Measurements from ENCODE around the gene SDF2L1. TPM values are rescaled to one million over a fixed set of nuclear protein-coding genes. Genes with fewer than 3 reads are reported as not detected.

The SDF2L1 gene
- total and polyA plus RNA-seq, 2 donors (not counting 3 experiments of a cell fraction or from before 2014, with no cell fraction given), result 66.7 to 79.5 TPM

DNA sequence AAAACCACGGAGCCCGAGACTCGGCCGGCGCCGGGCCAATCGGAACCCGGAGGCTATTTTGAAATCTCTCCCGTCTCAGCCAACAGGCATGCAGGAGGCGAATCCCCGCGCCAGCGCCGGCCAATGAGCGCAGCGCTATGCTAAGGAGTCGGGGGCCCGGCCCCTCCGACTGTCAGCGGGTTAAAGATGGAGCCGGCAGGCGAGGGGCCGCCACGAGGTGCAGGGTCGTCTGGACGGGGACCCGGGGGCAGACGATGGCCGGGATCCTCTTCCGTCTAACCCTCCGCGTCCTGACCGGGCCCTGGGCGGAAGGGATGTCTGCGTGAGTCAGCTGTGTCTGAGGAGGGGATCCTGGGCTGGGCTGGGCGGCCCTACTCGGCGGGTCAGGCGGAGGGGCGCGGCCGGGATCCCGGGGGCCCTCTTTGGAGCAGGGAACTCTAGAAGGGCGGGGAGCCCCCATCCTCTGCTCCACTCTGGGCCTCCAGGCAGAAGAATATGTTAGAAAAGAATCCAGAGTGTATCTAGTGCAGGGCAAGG is 10.0 kb downstream of the SDF2L1 start:
- FAIRE-seq, result peak; percentile 85
- CTCF ChIA-PET, result interaction anchor here (1.3 to 3.2 kb wide), 2 partner anchors 9 to 11 kb away, joined by 4 to 16 read pairs; no protein-coding TSS in a partner anchor
- H3K4me3 ChIP-seq (replicated peaks in 1 of 3; ENCODE audit: insufficient read depth in 1 of 3, low read depth in 1 of 3, low read length in 3 of 3), result peak overlapping the region; percentile 64 to 85 (median 66)

More for the DNA sequence above, 10.0 kb downstream of the SDF2L1 start:
- H4K20me1 ChIP-seq (replicated peaks; ENCODE audit: control insufficient read depth, extremely low read depth, insufficient read depth, low read length), result no peaks in the 10 kb centered on the region
- dilution Hi-C loops (cut with MboI; ENCODE audit: extremely low pct_ligation_motif_present, low sequenced_read_pairs) (no loop called here), intact Hi-C loops (cut with micrococcal nuclease) (loop anchor here (10.0 kb wide), 1 partner anchor 163 kb away; no protein-coding TSS in a partner anchor)
- DNase-seq (ENCODE audit: low read depth, low spot score), result peak; percentile 92
- H2AFZ ChIP-seq (ENCODE audit: low read depth, low read length), result peak overlapping the region; percentile 90
- peaks cover 1 to 5% of the 10 kb centered on the region in 2 experiments for H3K36me3 ChIP-seq (ENCODE audit: control insufficient read depth in 2 of 2, extremely low read depth in 1 of 2, insufficient read depth in 2 of 2, low read length in 2 of 2)
- no peaks in the 10 kb centered on the region for H3K9me3 ChIP-seq (replicated peaks; ENCODE audit: control insufficient read depth, insufficient read depth, low read length)
- POLR2A ChIA-PET, result no interaction called here
- peaks cover 18% of the 10 kb centered on the region for H3K79me2 ChIP-seq (ENCODE audit: control insufficient read depth, insufficient read depth, low read length)
- TF ChIP-seq JUN (IDR thresholded peaks at IDR 0.05; ENCODE audit: borderline replicate concordance, insufficient read depth, insufficient read length, low read depth) (no peak), MYC (IDR thresholded peaks at IDR 0.05; ENCODE audit: low read depth, low read length) (peak; percentile 48), POLR2A (IDR thresholded peaks at IDR 0.05; ENCODE audit: low read depth, low read length) (peak; percentile 66), EZH2 (IDR thresholded peaks at IDR 0.05; ENCODE audit: borderline replicate concordance, low read depth, low read length, severe bottlenecking) (no peak), GATA2 (IDR thresholded peaks at IDR 0.05; ENCODE audit: insufficient read depth, insufficient read length, low read depth, low read length) (no peak), POLR2AphosphoS5 (IDR thresholded peaks at IDR 0.05; ENCODE audit: insufficient read depth, low read depth, low read length) (peak; percentile 74), FOS (IDR thresholded peaks at IDR 0.05; ENCODE audit: borderline replicate concordance, insufficient read depth, low read length) (peak; percentile 52)
- TF ChIP-seq, protein P1, sequence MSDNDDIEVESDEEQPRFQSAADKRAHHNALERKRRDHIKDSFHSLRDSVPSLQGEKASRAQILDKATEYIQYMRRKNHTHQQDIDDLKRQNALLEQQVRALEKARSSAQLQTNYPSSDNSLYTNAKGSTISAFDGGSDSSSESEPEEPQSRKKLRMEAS (IDR thresholded peaks at IDR 0.05; ENCODE audit: insufficient read depth, insufficient read length), result peak; percentile 53
- TF ChIP-seq, protein P2, sequence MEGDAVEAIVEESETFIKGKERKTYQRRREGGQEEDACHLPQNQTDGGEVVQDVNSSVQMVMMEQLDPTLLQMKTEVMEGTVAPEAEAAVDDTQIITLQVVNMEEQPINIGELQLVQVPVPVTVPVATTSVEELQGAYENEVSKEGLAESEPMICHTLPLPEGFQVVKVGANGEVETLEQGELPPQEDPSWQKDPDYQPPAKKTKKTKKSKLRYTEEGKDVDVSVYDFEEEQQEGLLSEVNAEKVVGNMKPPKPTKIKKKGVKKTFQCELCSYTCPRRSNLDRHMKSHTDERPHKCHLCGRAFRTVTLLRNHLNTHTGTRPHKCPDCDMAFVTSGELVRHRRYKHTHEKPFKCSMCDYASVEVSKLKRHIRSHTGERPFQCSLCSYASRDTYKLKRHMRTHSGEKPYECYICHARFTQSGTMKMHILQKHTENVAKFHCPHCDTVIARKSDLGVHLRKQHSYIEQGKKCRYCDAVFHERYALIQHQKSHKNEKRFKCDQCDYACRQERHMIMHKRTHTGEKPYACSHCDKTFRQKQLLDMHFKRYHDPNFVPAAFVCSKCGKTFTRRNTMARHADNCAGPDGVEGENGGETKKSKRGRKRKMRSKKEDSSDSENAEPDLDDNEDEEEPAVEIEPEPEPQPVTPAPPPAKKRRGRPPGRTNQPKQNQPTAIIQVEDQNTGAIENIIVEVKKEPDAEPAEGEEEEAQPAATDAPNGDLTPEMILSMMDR (IDR thresholded peaks at IDR 0.05; ENCODE audit: extremely low read depth in 1 of 2, insufficient read depth in 1 of 2, low read depth in 1 of 2, low read length in 2 of 2), result no peak
- H3K9ac ChIP-seq (replicated peaks; ENCODE audit: extremely low read depth, insufficient read depth, low read length), result peak overlapping the region; percentile 78
- no TSS peak for BruUV-seq (replicated peaks)
- H3K4me1 ChIP-seq (ENCODE audit: control insufficient read depth, extremely low read depth, insufficient read depth, low read length), result peaks cover 17% of the 10 kb centered on the region
- H3K27me3 ChIP-seq (ENCODE audit: control insufficient read depth in 2 of 2, insufficient read depth in 2 of 2, low read length in 2 of 2), result no peaks in the 10 kb centered on the region
- no peaks in the 10 kb centered on the region for H3K9me1 ChIP-seq (replicated peaks; ENCODE audit: control insufficient read depth, extremely low read depth, insufficient read depth, low read length)
- peak overlapping the region; percentile 93 for H3K4me2 ChIP-seq (ENCODE audit: insufficient read depth, low read length)
- peak overlapping the region; percentile 61 for H3K27ac ChIP-seq (ENCODE audit: insufficient read depth, low read depth, low read length)
